Mesothelial cell of epicardium (in vitro differentiated cells): ENCODE results near the gene IFT43. TPM values are rescaled to one million over a fixed set of nuclear protein-coding genes. Genes with fewer than 3 reads are reported as not detected.

Experiments used
- DNase-seq, 2 experiments: peaks; one replicate each; pipeline ENCODE4 v3.0.0; 2021; ENCODE audit warnings: low spot score in 2 of 2; ENCODE audit not compliant: unreplicated experiment in 2 of 2
- H3K27ac Mint-ChIP-seq: 2 replicates; pipeline ENCODE4 v1.8.0; 2021; ENCODE audit warnings: mixed read lengths
- H3K27me3 Mint-ChIP-seq: 2 replicates; pipeline ENCODE4 v1.8.0; 2021; ENCODE audit warnings: low read depth, mixed read lengths
- H3K36me3 Mint-ChIP-seq: 2 replicates; pipeline ENCODE4 v1.8.0; 2021; ENCODE audit warnings: mixed read lengths
- H3K4me1 Mint-ChIP-seq: 2 replicates; pipeline ENCODE4 v1.8.0; 2021; ENCODE audit warnings: mixed read lengths
- H3K4me3 Mint-ChIP-seq: 2 replicates; pipeline ENCODE4 v1.8.0; 2021; ENCODE audit warnings: mild to moderate bottlenecking, moderate library complexity, mixed read lengths
- H3K9me3 Mint-ChIP-seq: 2 replicates; pipeline ENCODE4 v1.8.0; 2021; ENCODE audit warnings: mixed read lengths
- total RNA-seq: library from RNA; stranded (reverse); gene quantifications from 3 replicates; pipeline ENCODE4 v1.2.1, GENCODE V29; 2021
- TF ChIP-seq, protein P1 (sequence below): fragments of 200-600 bp; sonication (generic); IDR thresholded peaks from one replicate; pipeline ENCODE4 v1.5.0; 2021; ENCODE audit warnings: antibody characterized with exemption; ENCODE audit not compliant: unreplicated experiment

The IFT43 gene
- total RNA-seq, 1 donor from 2014 or later: 46.0 TPM

DNA sequence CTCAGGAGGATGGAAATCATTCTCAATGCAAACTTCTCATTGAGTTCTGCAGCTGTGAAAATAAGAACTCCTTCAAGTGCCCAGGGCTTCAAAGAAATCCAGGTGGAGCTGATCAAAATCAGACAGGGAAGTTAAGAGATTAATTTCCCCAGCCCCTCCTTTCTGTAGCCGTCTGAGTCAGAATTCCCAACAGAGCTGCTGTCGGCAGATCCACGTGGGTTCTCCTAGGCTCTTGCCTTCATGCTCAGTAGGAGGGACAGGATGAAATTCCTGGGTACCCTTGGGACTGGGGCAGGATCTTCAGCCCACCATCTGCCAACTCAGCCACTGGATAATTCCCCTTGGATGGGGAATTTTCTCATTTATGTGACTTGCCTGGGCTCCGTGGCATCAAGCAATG, 17.1 kb upstream of the IFT43 start:
- no peak overlapping the region for H3K4me3 Mint-ChIP-seq
- TF ChIP-seq, protein P1, sequence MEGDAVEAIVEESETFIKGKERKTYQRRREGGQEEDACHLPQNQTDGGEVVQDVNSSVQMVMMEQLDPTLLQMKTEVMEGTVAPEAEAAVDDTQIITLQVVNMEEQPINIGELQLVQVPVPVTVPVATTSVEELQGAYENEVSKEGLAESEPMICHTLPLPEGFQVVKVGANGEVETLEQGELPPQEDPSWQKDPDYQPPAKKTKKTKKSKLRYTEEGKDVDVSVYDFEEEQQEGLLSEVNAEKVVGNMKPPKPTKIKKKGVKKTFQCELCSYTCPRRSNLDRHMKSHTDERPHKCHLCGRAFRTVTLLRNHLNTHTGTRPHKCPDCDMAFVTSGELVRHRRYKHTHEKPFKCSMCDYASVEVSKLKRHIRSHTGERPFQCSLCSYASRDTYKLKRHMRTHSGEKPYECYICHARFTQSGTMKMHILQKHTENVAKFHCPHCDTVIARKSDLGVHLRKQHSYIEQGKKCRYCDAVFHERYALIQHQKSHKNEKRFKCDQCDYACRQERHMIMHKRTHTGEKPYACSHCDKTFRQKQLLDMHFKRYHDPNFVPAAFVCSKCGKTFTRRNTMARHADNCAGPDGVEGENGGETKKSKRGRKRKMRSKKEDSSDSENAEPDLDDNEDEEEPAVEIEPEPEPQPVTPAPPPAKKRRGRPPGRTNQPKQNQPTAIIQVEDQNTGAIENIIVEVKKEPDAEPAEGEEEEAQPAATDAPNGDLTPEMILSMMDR: no peak
- no peak overlapping the region for H3K27ac Mint-ChIP-seq
- H3K9me3 Mint-ChIP-seq: no peaks in the 10 kb centered on the region
- DNase-seq: no peak
- no peaks in the 10 kb centered on the region for H3K27me3 Mint-ChIP-seq
- H3K4me1 Mint-ChIP-seq: peaks cover 11% of the 10 kb centered on the region
- peaks cover 52% of the 10 kb centered on the region for H3K36me3 Mint-ChIP-seq

DNA sequence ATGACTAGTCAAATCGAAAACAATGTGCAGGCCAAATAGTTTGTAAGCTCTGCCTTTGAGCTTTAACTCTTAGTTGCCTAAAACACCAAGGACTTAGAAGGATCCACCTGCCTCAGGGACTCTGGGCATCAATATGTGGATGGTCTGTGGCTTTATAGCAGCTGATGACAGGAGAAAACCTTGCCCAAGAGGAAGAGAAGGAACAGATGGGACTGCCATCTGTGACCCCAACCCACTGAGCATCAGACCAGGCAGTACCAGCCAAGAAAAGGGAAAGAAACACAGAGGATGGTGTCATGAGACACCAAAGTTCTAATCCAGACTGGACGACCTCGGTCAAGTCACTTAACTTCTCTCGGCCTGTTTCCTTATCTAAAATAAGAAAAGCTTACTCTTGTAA, 16.4 kb upstream of the IFT43 start:
- H3K27me3 Mint-ChIP-seq: no peaks in the 10 kb centered on the region
- H3K27ac Mint-ChIP-seq: no peak overlapping the region
- H3K4me3 Mint-ChIP-seq: no peak overlapping the region
- no peaks in the 10 kb centered on the region for H3K9me3 Mint-ChIP-seq
- peaks cover 11% of the 10 kb centered on the region for H3K4me1 Mint-ChIP-seq
- TF ChIP-seq, protein P1: no peak
- no peak for DNase-seq
- peaks cover 48% of the 10 kb centered on the region for H3K36me3 Mint-ChIP-seq

DNA sequence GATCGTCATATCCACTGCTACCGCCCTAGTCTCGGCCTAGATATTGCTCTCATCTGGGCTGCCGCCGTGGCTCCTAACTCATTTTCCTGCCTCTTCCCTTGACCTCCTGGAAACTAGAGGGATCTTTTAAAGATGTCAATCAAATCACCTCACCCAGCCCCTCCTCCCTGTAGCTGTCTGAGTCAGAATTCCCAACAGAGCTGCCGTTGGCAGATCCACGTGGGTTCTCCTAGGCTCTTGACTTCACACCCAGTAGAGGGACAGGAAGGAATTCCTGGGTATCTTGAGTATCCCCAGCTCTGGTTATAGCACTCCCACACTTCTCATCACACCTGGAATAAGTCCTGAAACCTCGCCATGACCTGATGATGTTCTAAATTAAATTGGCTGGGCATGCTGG, 15.7 kb upstream of the IFT43 start:
- H3K4me1 Mint-ChIP-seq: peaks cover 11% of the 10 kb centered on the region
- no peaks in the 10 kb centered on the region for H3K27me3 Mint-ChIP-seq
- no peaks in the 10 kb centered on the region for H3K9me3 Mint-ChIP-seq
- DNase-seq: no peak
- H3K4me3 Mint-ChIP-seq: no peak overlapping the region
- H3K27ac Mint-ChIP-seq: no peak overlapping the region
- peaks cover 42% of the 10 kb centered on the region for H3K36me3 Mint-ChIP-seq
- TF ChIP-seq, protein P1: no peak

DNA sequence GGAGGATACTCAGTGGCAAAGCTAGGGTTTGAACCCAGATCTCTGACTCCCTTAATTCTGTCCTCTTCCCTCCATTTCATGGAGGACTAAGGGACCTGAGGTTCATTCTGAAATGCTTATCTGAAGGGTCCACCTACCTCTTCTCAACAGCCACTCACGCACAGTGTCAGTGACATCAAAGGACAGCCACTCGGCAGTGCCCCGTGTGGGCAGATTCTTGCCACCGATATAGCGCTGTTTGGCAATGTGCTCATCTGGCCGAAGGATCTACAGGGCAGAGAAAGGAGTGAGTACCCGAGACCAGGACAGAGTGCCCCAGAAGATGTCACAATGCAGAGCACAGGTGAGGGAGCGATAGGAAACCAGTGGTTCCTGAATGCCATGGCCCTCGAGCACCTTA, 14.6 kb upstream of the IFT43 start:
- no peaks in the 10 kb centered on the region for H3K9me3 Mint-ChIP-seq
- peaks cover 15% of the 10 kb centered on the region for H3K4me1 Mint-ChIP-seq
- H3K27me3 Mint-ChIP-seq: no peaks in the 10 kb centered on the region
- H3K36me3 Mint-ChIP-seq: peaks cover 39% of the 10 kb centered on the region
- H3K4me3 Mint-ChIP-seq: no peak overlapping the region
- no peak overlapping the region for H3K27ac Mint-ChIP-seq
- DNase-seq: no peak
- TF ChIP-seq, protein P1: no peak

DNA sequence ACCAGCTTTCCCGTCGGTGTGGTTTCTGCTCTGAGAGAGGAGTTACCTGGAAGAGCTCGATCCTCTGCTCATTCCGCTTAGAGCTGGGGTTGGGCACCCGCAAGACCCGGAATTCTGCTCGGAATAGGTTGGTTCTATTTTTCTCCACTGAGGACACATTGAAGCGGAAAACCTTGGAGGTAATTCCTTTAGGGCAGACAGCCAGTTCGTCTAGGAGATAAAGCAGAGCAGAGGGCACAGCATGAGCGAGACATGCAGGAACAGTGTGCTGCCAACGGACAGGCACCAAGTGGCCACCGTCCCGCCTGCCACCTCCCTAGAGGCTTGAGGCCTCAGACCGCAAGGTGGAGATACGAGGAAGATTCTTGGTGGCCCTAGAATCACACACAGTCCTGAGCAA, 14.1 kb upstream of the IFT43 start:
- H3K27ac Mint-ChIP-seq: no peak overlapping the region
- TF ChIP-seq, protein P1: no peak
- no peaks in the 10 kb centered on the region for H3K27me3 Mint-ChIP-seq
- H3K4me1 Mint-ChIP-seq: peaks cover 17% of the 10 kb centered on the region
- H3K9me3 Mint-ChIP-seq: no peaks in the 10 kb centered on the region
- no peak for DNase-seq
- peaks cover 34% of the 10 kb centered on the region for H3K36me3 Mint-ChIP-seq
- no peak overlapping the region for H3K4me3 Mint-ChIP-seq

DNA sequence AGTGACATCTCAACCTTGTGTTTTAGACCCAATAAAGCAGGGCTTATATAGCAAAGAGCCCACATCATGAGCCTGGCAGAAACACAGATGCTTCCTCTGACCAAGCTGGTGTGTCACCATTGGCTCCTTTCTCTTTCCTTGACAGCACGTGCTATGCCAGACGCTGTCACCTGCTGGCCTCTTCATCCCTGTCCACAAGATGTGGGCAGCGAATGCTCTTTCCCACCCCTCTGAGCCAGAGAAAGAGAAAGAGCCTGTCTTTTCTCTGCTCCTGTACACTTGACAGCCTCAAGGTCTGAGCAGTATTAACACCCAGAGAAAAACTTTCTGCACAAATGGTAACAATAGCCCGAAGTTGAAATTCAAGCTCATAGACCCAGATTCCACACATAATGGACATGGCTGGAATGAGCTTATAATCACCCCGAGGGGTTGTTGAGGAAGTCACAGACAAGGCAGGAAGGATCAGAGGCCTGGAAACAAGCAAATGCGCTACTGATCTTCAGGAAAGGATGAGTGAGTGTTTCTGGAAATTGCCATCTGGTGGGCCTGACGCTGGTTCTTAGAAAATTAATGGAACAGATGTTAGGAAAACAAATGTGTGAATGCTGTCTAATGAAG, 12.7 kb upstream of the IFT43 start:
- Mint-ChIP-seq H3K9me3 (no peaks in the 10 kb centered on the region), H3K36me3 (peaks cover 25% of the 10 kb centered on the region), H3K4me1 (peaks cover 30% of the 10 kb centered on the region), H3K4me3 (no peak overlapping the region), H3K27me3 (no peaks in the 10 kb centered on the region), H3K27ac (peak overlapping the region; percentile 65)
- TF ChIP-seq, protein P1: no peak
- no peak for DNase-seq
